Ishikawa (cell line): ENCODE measurements around the gene GAPVD1.

ENCODE experiments used
- CEBPB ChIP-seq: IDR thresholded peaks from 2 replicates; pipeline ENCODE4 v1.6.1; 2012
- CREB1 ChIP-seq: IDR thresholded peaks from 2 replicates; pipeline ENCODE4 v1.6.1; 2012; ENCODE audit warnings: low read depth
- NFIC ChIP-seq: IDR thresholded peaks from 2 replicates; pipeline ENCODE4 v1.6.1; 2012
- TAF1 ChIP-seq: IDR thresholded peaks from 2 replicates; pipeline ENCODE4 v1.6.1; 2012; ENCODE audit warnings: low read depth, mild to moderate bottlenecking

GRCh38 chr9:125376261-125377226 lies 114.9 kb downstream of the GAPVD1 start:
- TF ChIP-seq CREB1 (no peak), TAF1 (no peak), NFIC (no peak), CEBPB (no peak)
